ENCODE data around the gene OR52R1.
"Not testable (repeated sequence)": the region's sequence is repeated elsewhere in the genome, so short reads cannot be mapped to it uniquely, and the experiment has no call there.

GRCh38 chr11:4801316-4801715 lies 2.9 kb downstream of the OR52R1 start:
- TF ChIP-seq ZC3H10, ZFP30 (CRISPR knock-in tag; IDR thresholded peaks at IDR 0.05): not testable (repeated sequence)
